ENCODE results near the gene ZNF878.

GRCh38 chr19:12077375-12077774 lies 24.6 kb upstream of the ZNF878 start:
- TF ChIP-seq CTCF (IDR thresholded peaks at IDR 0.05) (no peak), POLR2A (IDR thresholded peaks at IDR 0.05) (no peak)
